Coronary artery (tissue), 2 donors: ENCODE data around the gene UCK1.

ENCODE experiments used
- DNase-seq: peaks from one replicate; pipeline ENCODE4 v3.0.0-alpha.2; 2017; ENCODE audit warnings: low spot score
- H3K27ac ChIP-seq, 2 donors: fragments of 200-600 bp; sonication (generic); one replicate each; pipeline ENCODE4 v1.5.1; 2016 to 2019
- H3K4me3 ChIP-seq: fragments of 200-600 bp; sonication (generic); 2 replicates; pipeline ENCODE4 v1.5.1; 2016; ENCODE audit warnings: mild to moderate bottlenecking, moderate library complexity
- CTCF ChIP-seq: fragments of 200-600 bp; sonication (generic); IDR thresholded peaks from one replicate; pipeline ENCODE4 v1.5.1; 2019; ENCODE audit warnings: antibody characterized with exemption

Gene UCK1

GRCh38 chr9:131524665-131525315 is 6.3 kb downstream of the UCK1 start:
- no peak for DNase-seq
- Histone ChIP-seq H3K27ac (no peak overlapping the region), H3K4me3 (no peak overlapping the region)
- no peak for TF ChIP-seq CTCF

GRCh38 chr9:131523451-131524435 is 7.3 kb downstream of the UCK1 start:
- no peak for TF ChIP-seq CTCF
- Histone ChIP-seq H3K4me3 (no peak overlapping the region), H3K27ac (no peak overlapping the region)
- no peak for DNase-seq

- Histone ChIP-seq H3K4me3 (no peak overlapping the region), H3K27ac (no peak overlapping the region)
- no peak for TF ChIP-seq CTCF
- DNase-seq = no peak
Measured at GRCh38 chr9:131523086-131523388, 8.0 kb downstream of the UCK1 start.

- no peak overlapping the region for H3K27ac ChIP-seq
- no peak for TF ChIP-seq CTCF
- DNase-seq = no peak
- H3K4me3 ChIP-seq = no peak overlapping the region
Measured at GRCh38 chr9:131522257-131523085, 8.6 kb downstream of the UCK1 start.

- Histone ChIP-seq H3K27ac (no peak overlapping the region), H3K4me3 (no peak overlapping the region)
- no peak for TF ChIP-seq CTCF
- DNase-seq = no peak
Measured at GRCh38 chr9:131521822-131522221, 9.2 kb downstream of the UCK1 start.

GRCh38 chr9:131521203-131521602 is 9.9 kb downstream of the UCK1 start:
- TF ChIP-seq CTCF = no peak
- Histone ChIP-seq H3K4me3 (no peak overlapping the region), H3K27ac (no peak overlapping the region)
- DNase-seq = no peak
